ENCODE measurements around the gene IRF2.

The IRF2 gene

DNA sequence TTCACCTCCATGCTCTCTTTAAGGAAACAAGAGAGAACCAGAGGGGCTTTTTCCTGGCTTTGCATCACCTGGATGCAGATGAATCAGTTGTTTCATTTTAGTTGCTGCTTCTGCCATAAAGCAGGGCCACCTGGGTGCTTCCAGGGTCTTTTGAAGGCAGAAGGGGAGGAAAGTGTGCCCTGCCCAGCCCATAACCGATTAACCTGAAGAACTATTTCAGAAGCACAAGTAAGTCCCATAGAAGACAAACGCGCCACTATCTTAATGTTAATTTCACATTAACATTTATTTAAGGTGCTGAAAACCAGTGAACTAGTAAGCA, 32.1 kb downstream of the IRF2 start:
- no peak overlapping the region for H3K4me3 ChIP-seq (ENCODE audit: low read depth, low read length)
- in situ Hi-C loops (cut with HindIII; ENCODE audit: low sequenced_read_pairs) = no loop called here
- TF ChIP-seq, protein P1, sequence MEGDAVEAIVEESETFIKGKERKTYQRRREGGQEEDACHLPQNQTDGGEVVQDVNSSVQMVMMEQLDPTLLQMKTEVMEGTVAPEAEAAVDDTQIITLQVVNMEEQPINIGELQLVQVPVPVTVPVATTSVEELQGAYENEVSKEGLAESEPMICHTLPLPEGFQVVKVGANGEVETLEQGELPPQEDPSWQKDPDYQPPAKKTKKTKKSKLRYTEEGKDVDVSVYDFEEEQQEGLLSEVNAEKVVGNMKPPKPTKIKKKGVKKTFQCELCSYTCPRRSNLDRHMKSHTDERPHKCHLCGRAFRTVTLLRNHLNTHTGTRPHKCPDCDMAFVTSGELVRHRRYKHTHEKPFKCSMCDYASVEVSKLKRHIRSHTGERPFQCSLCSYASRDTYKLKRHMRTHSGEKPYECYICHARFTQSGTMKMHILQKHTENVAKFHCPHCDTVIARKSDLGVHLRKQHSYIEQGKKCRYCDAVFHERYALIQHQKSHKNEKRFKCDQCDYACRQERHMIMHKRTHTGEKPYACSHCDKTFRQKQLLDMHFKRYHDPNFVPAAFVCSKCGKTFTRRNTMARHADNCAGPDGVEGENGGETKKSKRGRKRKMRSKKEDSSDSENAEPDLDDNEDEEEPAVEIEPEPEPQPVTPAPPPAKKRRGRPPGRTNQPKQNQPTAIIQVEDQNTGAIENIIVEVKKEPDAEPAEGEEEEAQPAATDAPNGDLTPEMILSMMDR (IDR thresholded peaks at IDR 0.05; ENCODE audit: low read depth, low read length) = no peak
- DNase-seq (ENCODE audit: low read depth, low spot score) = no peak

DNA sequence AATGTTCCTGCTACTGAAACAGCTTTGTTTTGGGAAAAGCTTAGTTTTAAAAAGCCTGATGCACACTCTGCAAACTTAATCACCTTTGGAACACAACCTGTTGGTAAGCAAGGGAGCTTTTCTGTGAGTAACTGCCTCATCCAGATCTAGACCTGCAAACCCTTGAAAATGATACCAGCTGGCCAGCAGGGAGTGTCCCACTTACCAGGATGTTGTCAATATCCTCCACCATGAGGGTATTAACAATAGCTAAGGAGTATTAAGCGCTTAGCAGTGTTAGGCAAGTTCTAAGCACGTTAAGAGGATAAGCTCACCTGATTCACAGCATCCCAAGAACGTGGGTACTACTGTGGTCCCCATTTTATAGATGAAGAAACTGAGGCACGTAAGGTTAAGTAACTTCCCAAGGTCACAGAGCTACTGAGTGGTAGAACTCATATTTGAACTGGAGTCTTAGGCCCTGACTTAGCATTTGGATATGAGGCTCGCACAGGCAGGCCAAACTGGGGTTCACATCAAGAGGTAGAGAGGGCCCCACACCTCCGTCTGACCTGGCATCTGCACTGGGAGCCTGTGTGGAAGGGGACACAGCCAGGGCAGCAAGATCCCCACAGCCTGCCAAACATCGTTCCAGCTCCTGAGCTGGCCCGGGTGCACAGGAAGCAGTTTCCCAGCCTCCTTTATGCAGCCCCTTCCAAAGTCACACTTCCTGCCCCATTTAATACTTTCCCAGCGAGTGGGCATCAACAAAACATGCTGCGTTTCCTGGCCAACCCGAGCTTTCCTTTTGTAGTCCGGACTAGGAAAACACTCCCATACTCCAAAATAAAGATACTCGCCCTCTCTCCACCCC, 32.7 kb downstream of the IRF2 start:
- no peak overlapping the region for H3K4me3 ChIP-seq (ENCODE audit: low read depth, low read length)
- in situ Hi-C loops (cut with HindIII; ENCODE audit: low sequenced_read_pairs) = no loop called here
- TF ChIP-seq, protein P1 (IDR thresholded peaks at IDR 0.05; ENCODE audit: low read depth, low read length) = no peak
- DNase-seq (ENCODE audit: low read depth, low spot score) = peak; percentile 37

DNA sequence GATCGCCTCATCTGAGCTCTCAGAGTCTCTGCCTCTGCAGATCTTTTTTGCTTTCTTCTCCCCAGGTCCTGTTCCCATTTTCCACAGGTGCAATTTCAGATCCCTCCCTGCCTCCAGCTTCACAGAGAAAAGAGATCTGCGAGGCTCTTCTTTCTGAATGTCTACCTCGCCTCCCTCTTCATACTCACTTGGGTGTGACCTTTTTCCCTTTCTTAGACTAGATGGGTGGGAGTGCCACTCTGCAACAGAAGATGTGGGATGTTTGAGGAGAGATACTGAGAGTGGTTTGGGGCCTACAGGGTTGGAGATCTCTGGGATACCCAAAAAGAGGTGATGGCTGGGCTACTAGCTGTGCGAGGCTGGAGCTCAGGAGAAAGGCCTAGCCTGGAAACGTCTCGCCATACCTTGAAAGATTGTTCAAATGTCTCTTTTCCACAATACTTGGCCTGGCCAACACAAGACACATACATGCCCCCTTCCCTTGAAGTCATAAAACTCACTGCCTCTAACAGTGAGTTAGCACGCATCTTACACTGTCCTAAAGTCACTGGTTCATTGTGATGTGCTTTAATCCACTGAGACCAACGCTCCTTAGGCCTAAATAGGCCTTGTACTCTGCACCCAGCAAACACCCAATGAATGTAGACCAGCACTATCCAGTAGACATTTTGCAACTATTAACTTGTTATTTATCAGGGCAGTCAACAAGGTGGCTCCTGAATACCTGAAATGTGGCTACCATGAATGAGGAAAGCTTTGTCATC, 33.6 kb downstream of the IRF2 start:
- no peak overlapping the region for H3K4me3 ChIP-seq (ENCODE audit: low read depth, low read length)
- in situ Hi-C loops (cut with HindIII; ENCODE audit: low sequenced_read_pairs) = no loop called here
- TF ChIP-seq, protein P1 (IDR thresholded peaks at IDR 0.05; ENCODE audit: low read depth, low read length) = no peak
- no peak for DNase-seq (ENCODE audit: low read depth, low spot score)

DNA sequence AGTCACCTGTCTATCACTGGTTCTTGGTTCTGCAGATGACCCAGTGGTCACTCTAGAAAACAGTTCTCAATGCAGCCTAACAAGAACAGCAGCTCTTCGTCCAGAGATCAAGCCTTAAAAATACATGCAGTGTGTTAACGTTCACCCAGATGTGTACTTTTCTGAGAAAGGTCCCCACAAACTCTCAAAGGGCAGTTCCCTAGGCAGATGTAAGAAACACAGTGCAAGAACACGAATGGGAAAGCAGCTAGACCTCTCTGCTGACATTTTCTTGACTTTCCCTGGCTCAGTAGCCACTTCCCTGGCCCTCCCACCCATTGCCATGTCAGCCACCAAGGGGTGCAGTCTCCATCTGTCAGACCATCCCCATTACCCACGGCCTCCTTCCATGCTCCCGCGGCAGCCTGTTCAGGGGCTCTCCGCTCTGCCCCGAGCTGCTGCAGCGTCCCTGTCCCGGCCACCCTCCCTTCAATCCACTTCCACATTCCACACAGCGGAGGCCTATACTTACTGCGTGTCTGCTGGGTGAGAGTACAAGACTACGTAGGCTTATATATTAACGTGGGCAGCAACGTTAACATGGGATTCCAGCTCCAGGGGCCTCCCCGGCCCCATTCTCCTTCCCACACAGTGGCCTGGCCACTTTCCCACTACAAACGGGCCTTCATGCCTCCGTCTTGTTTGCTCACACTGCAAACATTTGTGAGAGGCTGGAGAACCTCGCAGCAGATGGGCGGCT, 34.3 kb downstream of the IRF2 start:
- peak; percentile 73 for DNase-seq (ENCODE audit: low read depth, low spot score)
- in situ Hi-C loops (cut with HindIII; ENCODE audit: low sequenced_read_pairs) = no loop called here
- TF ChIP-seq, protein P1 (IDR thresholded peaks at IDR 0.05; ENCODE audit: low read depth, low read length) = no peak
- no peak overlapping the region for H3K4me3 ChIP-seq (ENCODE audit: low read depth, low read length)

DNA sequence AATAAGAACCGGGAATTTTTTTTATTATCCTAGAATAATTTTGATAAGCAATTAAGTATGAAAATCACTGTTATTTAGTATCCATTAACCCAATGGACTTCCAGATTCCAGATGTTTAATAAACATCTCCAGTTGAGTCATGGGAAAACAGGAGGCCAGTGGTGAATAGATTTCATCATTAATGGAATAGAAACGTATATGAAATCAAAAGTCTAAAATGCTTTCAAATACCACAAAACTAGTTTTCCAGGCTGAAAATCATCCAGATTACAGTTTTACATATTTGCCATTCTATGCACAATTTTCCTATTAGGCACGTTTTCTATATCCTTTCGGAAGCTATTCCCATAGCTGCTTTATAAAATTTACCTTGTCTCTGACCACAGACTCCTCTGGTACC, 35.0 kb downstream of the IRF2 start:
- no peak for DNase-seq (ENCODE audit: low read depth, low spot score)
- no peak overlapping the region for H3K4me3 ChIP-seq (ENCODE audit: low read depth, low read length)
- in situ Hi-C loops (cut with HindIII; ENCODE audit: low sequenced_read_pairs) = no loop called here
- TF ChIP-seq, protein P1 (IDR thresholded peaks at IDR 0.05; ENCODE audit: low read depth, low read length) = no peak

DNA sequence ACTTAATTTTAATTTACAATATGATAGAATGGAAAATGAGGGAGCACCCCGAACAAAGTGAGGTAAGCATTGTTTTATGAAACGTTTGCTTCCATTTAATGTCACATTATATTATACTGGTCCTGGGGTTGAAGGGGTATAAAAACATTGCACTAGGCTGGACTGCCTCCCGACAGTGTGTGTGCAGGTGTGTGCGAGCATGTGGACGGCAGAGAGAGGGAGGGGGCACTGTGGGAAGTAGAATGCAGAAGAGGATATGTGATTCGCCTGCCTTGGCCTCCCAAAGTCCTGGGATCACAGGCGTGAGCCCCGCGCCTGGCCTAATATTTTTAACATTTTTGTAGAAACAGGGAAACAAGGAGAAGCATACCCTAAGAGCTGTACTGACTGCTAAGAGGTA, 36.0 kb downstream of the IRF2 start:
- in situ Hi-C loops (cut with HindIII; ENCODE audit: low sequenced_read_pairs) = no loop called here
- H3K4me3 ChIP-seq (ENCODE audit: low read depth, low read length) = no peak overlapping the region
- TF ChIP-seq, protein P1 (IDR thresholded peaks at IDR 0.05; ENCODE audit: low read depth, low read length) = no peak
- DNase-seq (ENCODE audit: low read depth, low spot score) = no peak
